K562 (cell line): Measurements from ENCODE around the gene PRKCB. TPM values are rescaled to one million over a fixed set of nuclear protein-coding genes. Genes with fewer than 3 reads are reported as not detected.

ENCODE experiments used
- CBFA2T2 ChIP-seq: fragments of 450-650 bp; conservative IDR thresholded peaks from 2 replicates; pipeline ENCODE4 v1.6.1; 2017; ENCODE audit warnings: mild to moderate bottlenecking
- CEBPZ ChIP-seq: fragments of 150-350 bp; IDR thresholded peaks from 2 replicates; pipeline ENCODE4 v1.6.1; 2014; ENCODE audit warnings: low read depth, mild to moderate bottlenecking, low read length, borderline replicate concordance
- HMGN3 ChIP-seq: IDR thresholded peaks from 2 replicates; pipeline ENCODE4 v1.6.1; 2011; ENCODE audit warnings: borderline replicate concordance, low read depth, mild to moderate bottlenecking, mixed read lengths, low read length; ENCODE audit not compliant: insufficient read length; ENCODE audit errors: extremely low read depth
- MLLT1 ChIP-seq, 2 experiments: fragments of 450-650 bp; IDR thresholded peaks; 2 replicates each; pipeline ENCODE4 v1.6.1; 2016
- NELFE ChIP-seq: IDR thresholded peaks from 2 replicates; pipeline ENCODE4 v1.6.1; 2011; ENCODE audit warnings: mild to moderate bottlenecking; ENCODE audit not compliant: insufficient read depth, insufficient read length
- PHB2 ChIP-seq: fragments of 450-650 bp; IDR thresholded peaks from 2 replicates; pipeline ENCODE4 v1.6.1; 2017; ENCODE audit warnings: low read depth
- PKNOX1 ChIP-seq: fragments of 450-650 bp; IDR thresholded peaks from 2 replicates; pipeline ENCODE4 v1.6.1; 2016
- TRIM24 ChIP-seq, 2 experiments: fragments of 450-650 bp; IDR thresholded peaks; 2 replicates each; pipeline ENCODE4 v1.6.1; 2016
- ZBTB17 ChIP-seq: fragments of 450-650 bp; formaldehyde crosslinking; IDR thresholded peaks from 2 replicates; pipeline ENCODE4 v1.4.0; 2020; ENCODE audit warnings: mild to moderate bottlenecking
- ZMIZ1 ChIP-seq, 2 experiments: fragments of 150-350 bp in 1 of 2; IDR thresholded peaks; 2 replicates each; pipeline ENCODE4 v1.6.1; 2012 to 2016; ENCODE audit warnings: low read depth in 2 of 2, low read length in 2 of 2, mild to moderate bottlenecking in 1 of 2, moderate library complexity in 1 of 2
- ZNF589 ChIP-seq: fragments of 200-800 bp; sonication (Bioruptor generic); IDR thresholded peaks from 2 replicates; pipeline ENCODE4 v1.6.1; 2016; ENCODE audit warnings: low read depth, missing genetic modification characterization, missing compliant biosample characterization
- polyA plus RNA-seq, 8 experiments: library from polyadenylated mRNA; depleted of rRNA in 4 of 8; stranded (reverse) in 5 of 8; unstranded in 3 of 8; fragments of >200 nt; fragmentation: Nextera tagmentation in 2 of 8; fragmentation: Illumina TruSeq in 1 of 8; extraction: Ambion mirVana in 2 of 8; extraction: Trizol in 1 of 8; gene quantifications; 2 replicates each; pipeline versions ENCODE4 v1.2.1 to v1.2.3, GENCODE V29; 2011 to 2014; ENCODE audit warnings: inconsistent platforms in 1 of 8, missing spikeins in 1 of 8
- total RNA-seq, 7 experiments: library from RNA; depleted of rRNA in 6 of 7; stranded (reverse); fragments of >200 nt in 6 of 7; fragmentation: Illumina TruSeq in 2 of 7; extraction: Trizol in 2 of 7; gene quantifications; 2 replicates each; pipeline versions ENCODE4 v1.2.1 to v1.2.3, GENCODE V29; 2011 to 2021; ENCODE audit warnings: low replicate concordance in 1 of 7
- TF ChIP-seq, protein P1 (sequence below): fragments of 450-650 bp; IDR thresholded peaks from 2 replicates; pipeline ENCODE4 v1.6.1; 2017; ENCODE audit warnings: antibody characterized with exemption, mild to moderate bottlenecking

PRKCB gene
- total and polyA plus RNA-seq, 9 of the 15 experiments (the other 6 are each of a cell fraction or from before 2014, with no cell fraction given), result 49.9 to 276 (median 148) TPM

DNA sequence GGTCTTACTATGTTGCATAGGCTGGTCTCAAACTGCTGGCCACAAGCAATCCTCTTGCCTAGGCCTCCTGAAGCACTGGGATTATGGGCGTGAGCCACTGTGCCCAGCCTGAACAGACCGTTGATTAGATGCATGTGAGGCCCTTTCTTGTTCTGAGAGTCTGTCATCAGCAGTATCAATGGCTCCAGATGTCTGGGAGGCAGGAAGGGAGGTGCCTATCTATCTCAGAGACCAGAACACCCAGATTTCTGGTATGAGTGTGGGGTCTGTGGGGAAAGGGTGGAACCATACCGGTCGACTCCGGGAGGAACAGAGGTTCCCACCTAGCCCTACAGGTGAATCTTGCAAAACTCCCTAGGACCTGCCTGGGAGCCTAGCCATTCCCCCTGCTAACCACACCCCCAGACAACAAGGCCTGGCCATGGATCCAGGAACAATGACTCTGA lies 71.7 kb downstream of the PRKCB start (continued):
- TF ChIP-seq MLLT1 (IDR thresholded peaks at IDR 0.05) (no peak), ZMIZ1 (IDR thresholded peaks at IDR 0.05; ENCODE audit: low read depth in 2 of 2, low read length in 2 of 2) (peak in 1 of 2 experiments; percentile 89; a peak in 2 of 4 replicates), ZBTB17 (CRISPR knock-in tag) (peak; percentile 45; the same call in 1 of the 2 replicates), TRIM24 (IDR thresholded peaks at IDR 0.05) (peak; percentile 72 to 73), PKNOX1 (peak; percentile 19; the same call in 1 of the 2 replicates), CEBPZ (no peak), HMGN3 (peak; percentile 34), NELFE (no peak), PHB2 (peak; percentile 14; the same call in 1 of the 2 replicates), ZNF589 (CRISPR knock-in tag) (peak; percentile 58), CBFA2T2 (peak; percentile 94)
- TF ChIP-seq, protein P1, sequence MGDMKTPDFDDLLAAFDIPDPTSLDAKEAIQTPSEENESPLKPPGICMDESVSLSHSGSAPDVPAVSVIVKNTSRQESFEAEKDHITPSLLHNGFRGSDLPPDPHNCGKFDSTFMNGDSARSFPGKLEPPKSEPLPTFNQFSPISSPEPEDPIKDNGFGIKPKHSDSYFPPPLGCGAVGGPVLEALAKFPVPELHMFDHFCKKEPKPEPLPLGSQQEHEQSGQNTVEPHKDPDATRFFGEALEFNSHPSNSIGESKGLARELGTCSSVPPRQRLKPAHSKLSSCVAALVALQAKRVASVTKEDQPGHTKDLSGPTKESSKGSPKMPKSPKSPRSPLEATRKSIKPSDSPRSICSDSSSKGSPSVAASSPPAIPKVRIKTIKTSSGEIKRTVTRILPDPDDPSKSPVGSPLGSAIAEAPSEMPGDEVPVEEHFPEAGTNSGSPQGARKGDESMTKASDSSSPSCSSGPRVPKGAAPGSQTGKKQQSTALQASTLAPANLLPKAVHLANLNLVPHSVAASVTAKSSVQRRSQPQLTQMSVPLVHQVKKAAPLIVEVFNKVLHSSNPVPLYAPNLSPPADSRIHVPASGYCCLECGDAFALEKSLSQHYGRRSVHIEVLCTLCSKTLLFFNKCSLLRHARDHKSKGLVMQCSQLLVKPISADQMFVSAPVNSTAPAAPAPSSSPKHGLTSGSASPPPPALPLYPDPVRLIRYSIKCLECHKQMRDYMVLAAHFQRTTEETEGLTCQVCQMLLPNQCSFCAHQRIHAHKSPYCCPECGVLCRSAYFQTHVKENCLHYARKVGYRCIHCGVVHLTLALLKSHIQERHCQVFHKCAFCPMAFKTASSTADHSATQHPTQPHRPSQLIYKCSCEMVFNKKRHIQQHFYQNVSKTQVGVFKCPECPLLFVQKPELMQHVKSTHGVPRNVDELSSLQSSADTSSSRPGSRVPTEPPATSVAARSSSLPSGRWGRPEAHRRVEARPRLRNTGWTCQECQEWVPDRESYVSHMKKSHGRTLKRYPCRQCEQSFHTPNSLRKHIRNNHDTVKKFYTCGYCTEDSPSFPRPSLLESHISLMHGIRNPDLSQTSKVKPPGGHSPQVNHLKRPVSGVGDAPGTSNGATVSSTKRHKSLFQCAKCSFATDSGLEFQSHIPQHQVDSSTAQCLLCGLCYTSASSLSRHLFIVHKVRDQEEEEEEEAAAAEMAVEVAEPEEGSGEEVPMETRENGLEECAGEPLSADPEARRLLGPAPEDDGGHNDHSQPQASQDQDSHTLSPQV, result peak; percentile 95
